MG63 (cell line): ENCODE data around the gene MAPK13. TPM values are rescaled to one million over a fixed set of nuclear protein-coding genes. Genes with fewer than 3 reads are reported as not detected.

ENCODE experiments used
- DNase-seq: peaks from one replicate; pipeline ENCODE4 v3.0.0-alpha.2; 2020
- H3K27me3 ChIP-seq: fragments of 250-450 bp; sonication (Bioruptor Pico); 2 replicates; pipeline ENCODE4 v1.5.1; 2020; ENCODE audit warnings: mild to moderate bottlenecking, moderate library complexity
- H3K36me3 ChIP-seq: fragments of 250-450 bp; sonication (Bioruptor Pico); 2 replicates; pipeline ENCODE4 v1.5.1; 2020; ENCODE audit warnings: mild to moderate bottlenecking, moderate library complexity
- H3K4me3 ChIP-seq: fragments of 250-450 bp; sonication (Bioruptor Pico); 2 replicates; pipeline ENCODE4 v1.5.1; 2020; ENCODE audit warnings: mild to moderate bottlenecking, moderate library complexity
- H3K9me3 ChIP-seq: fragments of 250-450 bp; sonication (Bioruptor Pico); 2 replicates; pipeline ENCODE4 v1.5.1; 2020; ENCODE audit warnings: mild to moderate bottlenecking, moderate library complexity
- total RNA-seq: library from RNA; depleted of rRNA; stranded (reverse); fragments of >200 nt; shearing (Covaris generic); gene quantifications from 2 replicates; pipeline ENCODE4 v1.2.3, GENCODE V29; 2014; ENCODE audit warnings: low replicate concordance; rRNA removed

Gene MAPK13
- total RNA-seq, 1 experiment from 2014 or later, result 0.99 TPM

GRCh38 chr6:36169023-36170007 is 39.0 kb downstream of the MAPK13 start:
- Histone ChIP-seq H3K27me3 (no peaks in the 10 kb centered on the region), H3K4me3 (no peak overlapping the region), H3K9me3 (no peaks in the 10 kb centered on the region), H3K36me3 (no peaks in the 10 kb centered on the region)
- no peak for DNase-seq

GRCh38 chr6:36170704-36171103 is 40.4 kb downstream of the MAPK13 start:
- Histone ChIP-seq H3K36me3 (no peaks in the 10 kb centered on the region), H3K4me3 (no peak overlapping the region), H3K9me3 (no peaks in the 10 kb centered on the region), H3K27me3 (no peaks in the 10 kb centered on the region)
- DNase-seq, result no peak

GRCh38 chr6:36171573-36171972 is 41.3 kb downstream of the MAPK13 start:
- Histone ChIP-seq H3K27me3 (no peaks in the 10 kb centered on the region), H3K9me3 (no peaks in the 10 kb centered on the region), H3K4me3 (no peak overlapping the region), H3K36me3 (no peaks in the 10 kb centered on the region)
- DNase-seq, result no peak

GRCh38 chr6:36177166-36177565 is 46.9 kb downstream of the MAPK13 start:
- no peak for DNase-seq

GRCh38 chr6:36178544-36178943 is 48.2 kb downstream of the MAPK13 start:
- Histone ChIP-seq H3K9me3 (no peaks in the 10 kb centered on the region; the same call in 1 of the 2 replicates), H3K36me3 (no peaks in the 10 kb centered on the region), H3K27me3 (no peaks in the 10 kb centered on the region), H3K4me3 (no peak overlapping the region)
- no peak for DNase-seq

More at GRCh38 chr6:36177166-36177565, 46.9 kb downstream of the MAPK13 start:
- no peaks in the 10 kb centered on the region for H3K36me3 ChIP-seq
- H3K4me3 ChIP-seq, result no peak overlapping the region
- no peaks in the 10 kb centered on the region; the same call in 1 of the 2 replicates for H3K9me3 ChIP-seq
- H3K27me3 ChIP-seq, result no peaks in the 10 kb centered on the region

GRCh38 chr6:36180126-36180525 is 49.8 kb downstream of the MAPK13 start:
- Histone ChIP-seq H3K4me3 (no peak overlapping the region), H3K9me3 (no peaks in the 10 kb centered on the region; the same call in 1 of the 2 replicates), H3K36me3 (no peaks in the 10 kb centered on the region), H3K27me3 (no peaks in the 10 kb centered on the region)
- DNase-seq, result no peak

- no peak for DNase-seq
- no peak overlapping the region for H3K4me3 ChIP-seq
- H3K36me3 ChIP-seq, result no peaks in the 10 kb centered on the region
- no peaks in the 10 kb centered on the region for H3K27me3 ChIP-seq
- no peaks in the 10 kb centered on the region for H3K9me3 ChIP-seq
These were observed 54.0 kb downstream of the MAPK13 start for GRCh38 chr6:36184311-36184710.

- H3K9me3 ChIP-seq, result no peaks in the 10 kb centered on the region
- H3K36me3 ChIP-seq, result no peaks in the 10 kb centered on the region
- no peak for DNase-seq
- H3K4me3 ChIP-seq, result no peak overlapping the region
- H3K27me3 ChIP-seq, result no peaks in the 10 kb centered on the region
These were observed 55.9 kb downstream of the MAPK13 start for GRCh38 chr6:36186199-36186598.

GRCh38 chr6:36187446-36187845 is 57.1 kb downstream of the MAPK13 start:
- no peaks in the 10 kb centered on the region for H3K27me3 ChIP-seq
- H3K36me3 ChIP-seq, result no peaks in the 10 kb centered on the region
- H3K9me3 ChIP-seq, result no peaks in the 10 kb centered on the region
- H3K4me3 ChIP-seq, result no peak overlapping the region
- DNase-seq, result no peak

Other genes starting within 250 kb of the MAPK13 start
- gene SRPK1, start 209.4 kb upstream of the MAPK13 start, total RNA-seq, result 20.7 and 46.6 TPM in 2 replicates
- gene SLC26A8, start 105.9 kb upstream of the MAPK13 start, total RNA-seq, result not detected in 2 replicates
- gene MAPK14, start 102.7 kb upstream of the MAPK13 start, total RNA-seq, result 24.7 and 28.6 TPM in 2 replicates
- gene BRPF3, start 66.2 kb downstream of the MAPK13 start, total RNA-seq, result 6.9 and 11.7 TPM in 2 replicates
- not detected in 2 replicates for gene PNPLA1, start 139.5 kb downstream of the MAPK13 start, total RNA-seq
- not detected in 2 replicates for gene BNIP5, start 206.4 kb downstream of the MAPK13 start, total RNA-seq